ENCODE measurements around the gene INCENP. TPM values are rescaled to one million over a fixed set of nuclear protein-coding genes. Genes with fewer than 3 reads are reported as not detected.
"Not testable (repeated sequence)": the region's sequence is repeated elsewhere in the genome, so short reads cannot be mapped to it uniquely, and the experiment has no call there.

The INCENP gene
- total RNA-seq, 1 experiment from 2014 or later = 101 TPM

GRCh38 chr11:62190011-62190410 is 66.2 kb downstream of the INCENP start, which contains the start of gene SCGB1D1:
SCGB1D1 (plus strand) TSS chr11:62190216; CDS start chr11:62190285, 69 bp downstream.
- Histone ChIP-seq H3K36me3 (ENCODE audit: control insufficient read depth, insufficient read depth, low read length) (no peaks in the 10 kb centered on the region), H3K4me3 (ENCODE audit: low read depth, low read length) (no peak within 1 kb of the TSS), H3K27me3 (replicated peaks; ENCODE audit: control insufficient read depth, insufficient read depth, low read length) (peaks cover 5% of the 10 kb centered on the region), H3K4me1 (0 out of 2 replicates have a peak, but pooled peaks cover 3% of the 10 kb centered on the region), H3K9me3 (no peaks in the 10 kb centered on the region)
- CTCF ChIA-PET = interaction anchor here (1.0 to 1.3 kb wide), 2 partner anchors 8 to 27 kb away, joined by 3 read pairs; no protein-coding TSS in a partner anchor
- peaks cover 30% of the 10 kb centered on the region for H3K27me3 Mint-ChIP-seq (ENCODE audit: insufficient read depth, unreplicated experiment)
- H3K4me1 Mint-ChIP-seq (ENCODE audit: low read depth, unreplicated experiment) = no peaks in the 10 kb centered on the region
- POLR2A ChIA-PET = no interaction called here
- intact Hi-C loops (cut with micrococcal nuclease; ENCODE audit: unreplicated experiment) = no loop called here
- no peak for DNase-seq
- H3K27ac Mint-ChIP-seq (ENCODE audit: unreplicated experiment) = no peak within 1 kb of the TSS
- no TSS peak for BruUV-seq (replicated peaks)
- H3K9me3 Mint-ChIP-seq (ENCODE audit: unreplicated experiment) = no peaks in the 10 kb centered on the region
- TF ChIP-seq CTCF (IDR thresholded peaks at IDR 0.05; ENCODE audit: insufficient read depth in 1 of 2, low read depth in 1 of 2, low read length in 1 of 2, severe bottlenecking in 1 of 2, unreplicated experiment in 1 of 2) = no peak
- H3K4me3 Mint-ChIP-seq (ENCODE audit: unreplicated experiment) = no peak within 1 kb of the TSS
- no peaks in the 10 kb centered on the region for H3K36me3 Mint-ChIP-seq (ENCODE audit: insufficient read depth, unreplicated experiment)

GRCh38 chr11:62193952-62194351 is 70.1 kb downstream of the INCENP start:
- no TSS peak for BruUV-seq (replicated peaks)
- CTCF ChIA-PET = no interaction called here
- H3K27ac Mint-ChIP-seq (ENCODE audit: unreplicated experiment) = no peak overlapping the region

GRCh38 chr11:62195010-62195409 is 71.2 kb downstream of the INCENP start:
- H3K9me3 ChIP-seq; CTCF ChIA-PET; H3K36me3 Mint-ChIP-seq (ENCODE audit: insufficient read depth, unreplicated experiment); H3K4me1 ChIP-seq; H3K9me3 Mint-ChIP-seq (ENCODE audit: unreplicated experiment); DNase-seq; H3K4me3 Mint-ChIP-seq (ENCODE audit: unreplicated experiment); H3K36me3 ChIP-seq (ENCODE audit: control insufficient read depth, insufficient read depth, low read length); POLR2A ChIA-PET; H3K4me1 Mint-ChIP-seq (ENCODE audit: low read depth, unreplicated experiment); intact Hi-C loops (cut with micrococcal nuclease; ENCODE audit: unreplicated experiment); H3K4me3 ChIP-seq (ENCODE audit: low read depth, low read length); H3K27ac Mint-ChIP-seq (ENCODE audit: unreplicated experiment); BruUV-seq (replicated peaks); H3K27me3 ChIP-seq (replicated peaks; ENCODE audit: control insufficient read depth, insufficient read depth, low read length): not testable (repeated sequence)
- H3K27me3 Mint-ChIP-seq (ENCODE audit: insufficient read depth, unreplicated experiment) = peaks cover 21% of the 10 kb centered on the region

More at GRCh38 chr11:62193952-62194351, 70.1 kb downstream of the INCENP start:
- Mint-ChIP-seq H3K4me1 (ENCODE audit: low read depth, unreplicated experiment) (peaks cover 7% of the 10 kb centered on the region), H3K36me3 (ENCODE audit: insufficient read depth, unreplicated experiment) (no peaks in the 10 kb centered on the region), H3K9me3 (ENCODE audit: unreplicated experiment) (no peaks in the 10 kb centered on the region), H3K4me3 (ENCODE audit: unreplicated experiment) (no peak overlapping the region), H3K27me3 (ENCODE audit: insufficient read depth, unreplicated experiment) (peaks cover 29% of the 10 kb centered on the region)
- DNase-seq = peak in 1 of 2 experiments; percentile 52
- H3K4me3 ChIP-seq (ENCODE audit: low read depth, low read length) = no peak overlapping the region
- no peak for TF ChIP-seq CTCF (IDR thresholded peaks at IDR 0.05; ENCODE audit: insufficient read depth in 1 of 2, low read depth in 1 of 2, low read length in 1 of 2, severe bottlenecking in 1 of 2, unreplicated experiment in 1 of 2)
- POLR2A ChIA-PET = no interaction called here
- no peaks in the 10 kb centered on the region for H3K36me3 ChIP-seq (ENCODE audit: control insufficient read depth, insufficient read depth, low read length)
- peaks cover 5% of the 10 kb centered on the region for H3K27me3 ChIP-seq (replicated peaks; ENCODE audit: control insufficient read depth, insufficient read depth, low read length)
- H3K9me3 ChIP-seq = no peaks in the 10 kb centered on the region
- 0 out of 2 replicates have a peak, but pooled peaks cover 3% of the 10 kb centered on the region for H3K4me1 ChIP-seq
- intact Hi-C loops (cut with micrococcal nuclease; ENCODE audit: unreplicated experiment) = no loop called here

- intact Hi-C loops (cut with micrococcal nuclease; ENCODE audit: unreplicated experiment) = no loop called here
- DNase-seq = no peak
- Histone ChIP-seq H3K27me3 (replicated peaks; ENCODE audit: control insufficient read depth, insufficient read depth, low read length) (no peaks in the 10 kb centered on the region), H3K9me3 (no peaks in the 10 kb centered on the region), H3K4me1 (0 out of 2 replicates have a peak, but pooled peaks cover 3% of the 10 kb centered on the region), H3K36me3 (ENCODE audit: control insufficient read depth, insufficient read depth, low read length) (no peaks in the 10 kb centered on the region), H3K4me3 (ENCODE audit: low read depth, low read length) (no peak overlapping the region)
- Mint-ChIP-seq H3K4me3 (ENCODE audit: unreplicated experiment) (no peak overlapping the region), H3K27ac (ENCODE audit: unreplicated experiment) (no peak overlapping the region), H3K36me3 (ENCODE audit: insufficient read depth, unreplicated experiment) (no peaks in the 10 kb centered on the region), H3K9me3 (ENCODE audit: unreplicated experiment) (no peaks in the 10 kb centered on the region), H3K4me1 (ENCODE audit: low read depth, unreplicated experiment) (peaks cover 7% of the 10 kb centered on the region), H3K27me3 (ENCODE audit: insufficient read depth, unreplicated experiment) (peaks cover 24% of the 10 kb centered on the region)
- BruUV-seq (replicated peaks) = no TSS peak
- CTCF ChIA-PET = no interaction called here
- POLR2A ChIA-PET = no interaction called here
- no peak for TF ChIP-seq CTCF (IDR thresholded peaks at IDR 0.05; ENCODE audit: insufficient read depth in 1 of 2, low read depth in 1 of 2, low read length in 1 of 2, severe bottlenecking in 1 of 2, unreplicated experiment in 1 of 2)
Measured at GRCh38 chr11:62195945-62196344, 72.1 kb downstream of the INCENP start.

GRCh38 chr11:62197400-62197799 is 73.6 kb downstream of the INCENP start:
- H3K27me3 Mint-ChIP-seq (ENCODE audit: insufficient read depth, unreplicated experiment) = peaks cover 30% of the 10 kb centered on the region
- H3K4me1 ChIP-seq; POLR2A ChIA-PET; DNase-seq; H3K9me3 ChIP-seq; H3K9me3 Mint-ChIP-seq (ENCODE audit: unreplicated experiment); H3K27ac Mint-ChIP-seq (ENCODE audit: unreplicated experiment); H3K4me3 Mint-ChIP-seq (ENCODE audit: unreplicated experiment); CTCF ChIA-PET; H3K4me3 ChIP-seq (ENCODE audit: low read depth, low read length); intact Hi-C loops (cut with micrococcal nuclease; ENCODE audit: unreplicated experiment); H3K36me3 ChIP-seq (ENCODE audit: control insufficient read depth, insufficient read depth, low read length); BruUV-seq (replicated peaks); H3K4me1 Mint-ChIP-seq (ENCODE audit: low read depth, unreplicated experiment); H3K27me3 ChIP-seq (replicated peaks; ENCODE audit: control insufficient read depth, insufficient read depth, low read length); H3K36me3 Mint-ChIP-seq (ENCODE audit: insufficient read depth, unreplicated experiment): not testable (repeated sequence)

Measured in Caco-2 (cell line).